ENCODE results near the gene FBXL16. TPM values are rescaled to one million over a fixed set of nuclear protein-coding genes. Genes with fewer than 3 reads are reported as not detected.

The FBXL16 gene
- polyA plus RNA-seq, 1 experiment, result 0.67 TPM

DNA sequence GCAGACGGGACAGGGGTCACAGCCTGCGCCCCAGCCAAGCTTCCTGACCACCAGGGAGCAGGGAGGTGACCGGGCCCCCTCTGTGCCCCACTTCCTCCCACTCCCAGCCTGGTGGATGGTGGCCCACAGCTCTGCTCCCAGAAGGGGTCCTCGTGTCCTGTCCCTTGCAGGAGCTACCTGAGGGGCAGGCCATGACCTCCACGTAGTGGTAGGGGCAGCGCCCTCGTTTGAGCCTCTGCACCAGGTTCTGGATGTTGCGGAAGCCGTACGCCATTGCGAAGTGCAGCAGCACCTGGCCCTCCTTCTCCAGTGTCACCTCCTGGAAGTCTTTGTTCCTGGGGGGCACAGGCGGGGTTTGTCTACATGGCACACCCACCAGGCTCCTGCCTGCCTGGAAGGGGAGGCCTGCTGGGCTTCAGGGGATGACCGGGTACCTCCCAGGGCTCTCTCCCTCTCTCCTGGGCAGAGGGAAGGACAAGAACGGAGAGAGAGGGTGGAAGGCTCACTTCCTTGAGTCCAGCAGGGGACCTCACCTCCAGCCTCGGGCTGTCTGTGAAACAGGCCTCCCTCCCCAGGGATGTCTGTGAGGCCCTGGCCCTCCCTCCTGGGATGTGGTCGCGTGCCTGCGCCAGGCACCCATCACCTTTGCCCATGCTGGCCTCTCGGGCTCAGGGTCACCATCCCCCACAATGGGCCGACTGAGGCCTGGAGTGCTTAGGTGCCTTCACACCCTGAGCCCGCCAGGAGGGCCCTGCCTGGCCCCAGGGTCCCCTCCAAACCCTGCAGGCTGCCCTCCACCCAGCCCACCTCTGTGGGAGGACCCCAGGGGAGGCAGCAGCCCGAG is 25.3 kb upstream of the FBXL16 start:
- no peak for DNase-seq (ENCODE audit: low read depth)
- Histone ChIP-seq H3K36me3 (ENCODE audit: control insufficient read depth, insufficient read depth, low read length) (peaks cover 20% of the 10 kb centered on the region), H3K4me3 (ENCODE audit: low read depth, low read length) (no peak overlapping the region), H3K27me3 (ENCODE audit: control insufficient read depth, insufficient read depth, low read length) (no peaks in the 10 kb centered on the region)
- ChIA-PET CTCF (interaction anchor here (1.0 to 1.4 kb wide), 4 partner anchors 10 to 19 kb away, joined by 3 to 7 read pairs (median 4); partner anchors contain the start of genes ANTKMT and CIAO3), POLR2A (no interaction called here)
- TF ChIP-seq, protein P1, sequence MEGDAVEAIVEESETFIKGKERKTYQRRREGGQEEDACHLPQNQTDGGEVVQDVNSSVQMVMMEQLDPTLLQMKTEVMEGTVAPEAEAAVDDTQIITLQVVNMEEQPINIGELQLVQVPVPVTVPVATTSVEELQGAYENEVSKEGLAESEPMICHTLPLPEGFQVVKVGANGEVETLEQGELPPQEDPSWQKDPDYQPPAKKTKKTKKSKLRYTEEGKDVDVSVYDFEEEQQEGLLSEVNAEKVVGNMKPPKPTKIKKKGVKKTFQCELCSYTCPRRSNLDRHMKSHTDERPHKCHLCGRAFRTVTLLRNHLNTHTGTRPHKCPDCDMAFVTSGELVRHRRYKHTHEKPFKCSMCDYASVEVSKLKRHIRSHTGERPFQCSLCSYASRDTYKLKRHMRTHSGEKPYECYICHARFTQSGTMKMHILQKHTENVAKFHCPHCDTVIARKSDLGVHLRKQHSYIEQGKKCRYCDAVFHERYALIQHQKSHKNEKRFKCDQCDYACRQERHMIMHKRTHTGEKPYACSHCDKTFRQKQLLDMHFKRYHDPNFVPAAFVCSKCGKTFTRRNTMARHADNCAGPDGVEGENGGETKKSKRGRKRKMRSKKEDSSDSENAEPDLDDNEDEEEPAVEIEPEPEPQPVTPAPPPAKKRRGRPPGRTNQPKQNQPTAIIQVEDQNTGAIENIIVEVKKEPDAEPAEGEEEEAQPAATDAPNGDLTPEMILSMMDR (IDR thresholded peaks at IDR 0.05; ENCODE audit: insufficient read depth, low read depth, low read length), result no peak

GRCh38 chr16:729768-730665 is 24.4 kb upstream of the FBXL16 start:
- POLR2A ChIA-PET, result no interaction called here
- CTCF ChIA-PET, result interaction anchor here (1.1 to 2.8 kb wide), 5 partner anchors 9 to 18 kb away, joined by 3 to 14 read pairs (median 5); partner anchors contain the start of genes ANTKMT and CIAO3
- DNase-seq (ENCODE audit: low read depth), result no peak
- Histone ChIP-seq H3K27me3 (ENCODE audit: control insufficient read depth, insufficient read depth, low read length) (no peaks in the 10 kb centered on the region), H3K36me3 (ENCODE audit: control insufficient read depth, insufficient read depth, low read length) (peaks cover 18% of the 10 kb centered on the region), H3K4me3 (ENCODE audit: low read depth, low read length) (no peak overlapping the region)
- TF ChIP-seq, protein P1 (IDR thresholded peaks at IDR 0.05; ENCODE audit: insufficient read depth, low read depth, low read length), result no peak

DNA sequence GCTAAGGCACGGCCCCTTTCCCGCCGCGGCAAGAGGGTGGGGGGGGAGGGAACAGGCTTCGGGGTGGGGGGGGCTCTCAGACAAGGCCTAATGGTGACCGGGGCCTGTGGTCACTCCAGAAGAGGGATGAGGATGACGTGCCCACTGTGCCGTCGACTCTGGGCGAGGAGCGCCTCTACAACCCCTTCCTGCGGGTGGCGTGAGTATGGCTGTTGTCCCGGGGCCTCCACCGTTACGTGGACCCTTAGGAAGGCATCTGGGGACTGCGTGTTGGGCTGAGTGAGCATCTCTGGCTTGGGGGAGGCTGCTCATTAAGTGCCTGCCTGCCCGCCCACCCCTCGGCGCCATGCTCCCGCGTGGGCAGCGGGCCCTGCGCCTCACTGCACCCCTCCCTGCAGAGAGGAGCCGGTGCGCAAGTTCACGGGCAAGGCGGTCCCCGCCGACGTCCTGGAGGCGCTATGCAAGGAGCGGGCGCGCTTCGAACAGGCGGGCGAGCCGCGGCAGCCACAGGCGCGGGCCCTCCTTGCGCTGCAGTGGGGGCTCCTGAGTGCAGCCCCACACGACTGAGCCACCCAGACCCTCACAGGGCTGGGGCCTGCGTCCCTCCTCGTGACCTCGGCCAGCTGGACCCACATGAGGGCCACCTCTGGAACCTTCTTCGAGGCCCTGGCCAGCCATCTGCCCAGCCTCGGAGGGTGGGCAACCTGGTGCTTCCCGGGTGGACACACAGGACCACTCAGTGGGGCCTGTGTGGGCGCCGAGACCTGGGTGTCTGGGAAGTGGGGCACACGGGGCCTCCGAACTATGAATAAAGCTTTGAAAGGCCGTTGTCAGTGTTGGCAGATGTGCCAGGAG is 23.5 kb upstream of the FBXL16 start:
- no peak for DNase-seq (ENCODE audit: low read depth)
- H3K36me3 ChIP-seq (ENCODE audit: control insufficient read depth, insufficient read depth, low read length), result peaks cover 15% of the 10 kb centered on the region
- CTCF ChIA-PET, result interaction anchor here (1.1 to 2.8 kb wide), 3 partner anchors 10 to 17 kb away, joined by 3 to 14 read pairs (median 3); partner anchors contain the start of gene CIAO3
- TF ChIP-seq, protein P1 (IDR thresholded peaks at IDR 0.05; ENCODE audit: insufficient read depth, low read depth, low read length), result no peak
- peak overlapping the region; percentile 66 for H3K4me3 ChIP-seq (ENCODE audit: low read depth, low read length)
- no peaks in the 10 kb centered on the region for H3K27me3 ChIP-seq (ENCODE audit: control insufficient read depth, insufficient read depth, low read length)
- POLR2A ChIA-PET, result interaction anchor here (1.0 kb wide), 1 partner anchor 14 kb away, joined by 3 read pairs; the partner anchor contains the start of gene METRN

- Histone ChIP-seq H3K27me3 (ENCODE audit: control insufficient read depth, insufficient read depth, low read length) (no peaks in the 10 kb centered on the region), H3K36me3 (ENCODE audit: control insufficient read depth, insufficient read depth, low read length) (peaks cover 11% of the 10 kb centered on the region), H3K4me3 (ENCODE audit: low read depth, low read length) (peak overlapping the region; percentile 66)
- TF ChIP-seq, protein P1 (IDR thresholded peaks at IDR 0.05; ENCODE audit: insufficient read depth, low read depth, low read length), result no peak
- ChIA-PET POLR2A (interaction anchor here (1.0 kb wide), 1 partner anchor 13 kb away, joined by 3 read pairs; the partner anchor contains the start of gene METRN), CTCF (interaction anchor here (1.5 to 2.8 kb wide), 2 partner anchors 16 to 60 kb away, joined by 3 to 14 read pairs; partner anchors contain the start of gene RPUSD1)
- DNase-seq (ENCODE audit: low read depth), result no peak
Observed at GRCh38 chr16:728131-728889, 22.7 kb upstream of the FBXL16 start.
